Neuronal stem cell (in vitro differentiated cells): Measurements from ENCODE around the gene FCSK.
A peak's percentile ranks its signal among the peaks of the same experiment; 100 is the strongest.

Source experiments
- DNase-seq: peaks from one replicate; pipeline ENCODE4 v3.0.0-alpha.2; 2013; ENCODE audit warnings: low spot score
- H2AFZ ChIP-seq: one replicate; pipeline ENCODE4 v1.6.1; 2013; ENCODE audit warnings: mild to moderate bottlenecking, low read length, inconsistent platforms
- H2AK5ac ChIP-seq: 2 replicates; pipeline ENCODE4 v1.6.1; 2013; ENCODE audit warnings: low read depth, mild to moderate bottlenecking, inconsistent platforms, low read length, moderate library complexity, mixed read lengths
- H2BK120ac ChIP-seq: 2 replicates; pipeline ENCODE4 v1.6.1; 2013; ENCODE audit warnings: low read depth, mild to moderate bottlenecking, inconsistent platforms, low read length, moderate library complexity, mixed read lengths
- H2BK12ac ChIP-seq: one replicate; pipeline ENCODE4 v1.6.1; 2013; ENCODE audit warnings: low read length, inconsistent platforms
- H2BK15ac ChIP-seq: 2 replicates; pipeline ENCODE4 v1.6.1; 2013; ENCODE audit warnings: mild to moderate bottlenecking, low read length, inconsistent platforms, mixed read lengths
- H2BK5ac ChIP-seq: one replicate; pipeline ENCODE4 v1.6.1; 2013; ENCODE audit warnings: inconsistent platforms, mild to moderate bottlenecking, low read length, moderate library complexity
- H3K14ac ChIP-seq: one replicate; pipeline ENCODE4 v1.6.1; 2013; ENCODE audit warnings: low read length, inconsistent platforms
- H3K18ac ChIP-seq: 2 replicates; pipeline ENCODE4 v1.6.1; 2013; ENCODE audit warnings: low read length, inconsistent platforms
- H3K23ac ChIP-seq: 2 replicates; pipeline ENCODE4 v1.6.1; 2013; ENCODE audit warnings: low read depth, mild to moderate bottlenecking, mixed read lengths, low read length, inconsistent platforms; ENCODE audit not compliant: poor library complexity
- H3K27ac ChIP-seq: replicated peaks from 3 replicates; pipeline ENCODE4 v1.5.1; 2013; ENCODE audit warnings: low read length, inconsistent platforms
- H3K27me3 ChIP-seq, 3 experiments: 2 replicates each; pipeline ENCODE4 v1.6.1; 2013; ENCODE audit warnings: low read length in 3 of 3, mild to moderate bottlenecking in 2 of 3, inconsistent platforms in 1 of 3, low read depth in 1 of 3, mixed read lengths in 1 of 3, moderate library complexity in 1 of 3; ENCODE audit not compliant: control insufficient read depth in 3 of 3, insufficient read depth in 3 of 3
- H3K36me3 ChIP-seq, 2 donors: replicated peaks in 1 of 2; 2 replicates each; pipeline ENCODE4 v1.6.1; 2013; ENCODE audit warnings: low read length in 2 of 2; ENCODE audit not compliant: control insufficient read depth in 2 of 2, insufficient read depth in 2 of 2
- H3K4ac ChIP-seq: 2 replicates; pipeline ENCODE4 v1.6.1; 2013; ENCODE audit warnings: inconsistent platforms, mild to moderate bottlenecking, low read length, moderate library complexity
- H3K4me1 ChIP-seq, 2 donors: 1 replicate in 1 of 2; 2 replicates in 1 of 2; pipeline ENCODE4 v1.6.1; 2013; ENCODE audit warnings: low read length in 2 of 2, low read depth in 1 of 2; ENCODE audit not compliant: control insufficient read depth in 2 of 2, insufficient read depth in 1 of 2
- H3K4me2 ChIP-seq: one replicate; pipeline ENCODE4 v1.6.1; 2013; ENCODE audit warnings: mild to moderate bottlenecking, low read length, inconsistent platforms; ENCODE audit not compliant: insufficient read depth, poor library complexity, severe bottlenecking
- H3K4me3 ChIP-seq, 2 donors: 2 replicates each; pipeline ENCODE4 v1.5.1; 2013; ENCODE audit warnings: low read length in 2 of 2, mild to moderate bottlenecking in 2 of 2, inconsistent platforms in 1 of 2, moderate library complexity in 1 of 2
- H3K79me1 ChIP-seq: one replicate; pipeline ENCODE4 v1.6.1; 2013; ENCODE audit warnings: low read depth, mild to moderate bottlenecking, inconsistent platforms, low read length, moderate library complexity
- H3K9ac ChIP-seq: one replicate; pipeline ENCODE4 v1.6.1; 2013; ENCODE audit warnings: mild to moderate bottlenecking, low read depth, low read length, inconsistent platforms; ENCODE audit not compliant: poor library complexity
- H3K9me3 ChIP-seq, 2 donors: replicated peaks in 1 of 2; 2 replicates each; pipeline versions ENCODE3 to v1.6.1; 2013; ENCODE audit warnings: low read length in 2 of 2, mild to moderate bottlenecking in 2 of 2, inconsistent platforms in 1 of 2, low read depth in 1 of 2, mixed read lengths in 1 of 2, moderate library complexity in 1 of 2; ENCODE audit not compliant: control insufficient read depth in 2 of 2, insufficient read depth in 1 of 2
- H4K8ac ChIP-seq: one replicate; pipeline ENCODE4 v1.6.1; 2013; ENCODE audit warnings: low read depth, mild to moderate bottlenecking, inconsistent platforms, low read length, moderate library complexity
- H4K91ac ChIP-seq: one replicate; pipeline ENCODE4 v1.6.1; 2013; ENCODE audit warnings: low read length, low read depth, mild to moderate bottlenecking, inconsistent platforms; ENCODE audit not compliant: poor library complexity
- WGBS, 2 donors: extraction: QIAGEN DNeasy Blood & Tissue Kit; methylation state at CpG; one replicate each; pipeline ENCODE4 v1.1.7; 2013; ENCODE audit warnings: missing lambda C conversion rate in 2 of 2, mixed read lengths in 1 of 2; ENCODE audit not compliant: insufficient read length in 2 of 2, insufficient replicate concordance in 1 of 2; ENCODE audit errors: extremely low coverage in 2 of 2; 5-methylcytosine and 5-hydroxymethylcytosine counted together

FCSK gene

DNA sequence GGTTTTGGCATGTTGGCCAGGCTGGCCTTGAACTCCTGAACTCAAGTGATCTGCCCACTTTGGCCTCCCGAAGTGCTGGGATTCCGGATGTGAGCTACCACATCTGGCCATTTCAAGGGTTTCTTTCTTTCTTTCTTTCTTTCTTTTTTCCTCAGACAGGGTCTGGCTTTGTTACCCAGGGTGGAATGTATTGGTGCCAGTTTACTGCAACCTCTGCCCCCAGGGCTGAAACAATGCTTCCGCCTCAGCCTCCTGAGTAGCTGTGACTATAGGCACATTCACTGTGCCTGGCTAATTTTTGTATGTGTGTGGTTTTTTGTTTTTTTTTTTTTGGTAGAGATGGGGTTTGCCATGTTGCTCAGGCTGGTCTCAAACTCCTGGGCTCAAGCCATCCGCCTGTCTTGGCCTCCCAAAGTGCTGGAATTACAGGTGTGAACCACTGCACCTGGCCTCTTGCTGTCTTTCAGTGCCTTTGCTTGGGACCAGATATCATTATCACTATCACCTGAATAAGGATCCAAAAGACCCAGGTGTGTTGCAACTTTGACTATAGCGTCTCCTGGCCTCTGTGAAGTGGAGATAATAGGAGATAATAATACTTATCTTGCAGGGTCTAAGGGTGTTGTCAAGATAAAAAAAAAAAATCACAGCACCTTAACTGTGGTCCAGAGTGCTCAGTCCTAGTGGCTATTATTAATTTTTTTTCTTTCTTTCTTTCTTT is 3.2 kb downstream of the FCSK start:
- no peak overlapping the region for H2BK5ac ChIP-seq
- no peak overlapping the region for H3K27ac ChIP-seq
- no peak overlapping the region for H2BK12ac ChIP-seq
- H3K9me3 ChIP-seq = no peaks in the 10 kb centered on the region
- no peak overlapping the region for H3K23ac ChIP-seq
- no peak overlapping the region for H3K4me2 ChIP-seq
- H2AFZ ChIP-seq = no peak overlapping the region
- no peaks in the 10 kb centered on the region for H3K36me3 ChIP-seq
- no peak for DNase-seq
- no peak overlapping the region for H3K18ac ChIP-seq
- no peak overlapping the region for H3K9ac ChIP-seq
- H3K27me3 ChIP-seq = no peaks in the 10 kb centered on the region
- no peak overlapping the region for H3K4ac ChIP-seq
- H2BK15ac ChIP-seq = no peak overlapping the region
- H3K4me3 ChIP-seq = no peak overlapping the region
- H3K79me1 ChIP-seq = no peaks in the 10 kb centered on the region
- no peak overlapping the region for H4K91ac ChIP-seq
- H2BK120ac ChIP-seq = no peak overlapping the region
- H4K8ac ChIP-seq = no peak overlapping the region
- peaks cover 0 to 3% of the 10 kb centered on the region in 2 donors for H3K4me1 ChIP-seq
- WGBS, 2 donors = no CpG with 5 or more reads among the region's 5 CpGs
- no peak overlapping the region for H2AK5ac ChIP-seq
- H3K14ac ChIP-seq = no peak overlapping the region

DNA sequence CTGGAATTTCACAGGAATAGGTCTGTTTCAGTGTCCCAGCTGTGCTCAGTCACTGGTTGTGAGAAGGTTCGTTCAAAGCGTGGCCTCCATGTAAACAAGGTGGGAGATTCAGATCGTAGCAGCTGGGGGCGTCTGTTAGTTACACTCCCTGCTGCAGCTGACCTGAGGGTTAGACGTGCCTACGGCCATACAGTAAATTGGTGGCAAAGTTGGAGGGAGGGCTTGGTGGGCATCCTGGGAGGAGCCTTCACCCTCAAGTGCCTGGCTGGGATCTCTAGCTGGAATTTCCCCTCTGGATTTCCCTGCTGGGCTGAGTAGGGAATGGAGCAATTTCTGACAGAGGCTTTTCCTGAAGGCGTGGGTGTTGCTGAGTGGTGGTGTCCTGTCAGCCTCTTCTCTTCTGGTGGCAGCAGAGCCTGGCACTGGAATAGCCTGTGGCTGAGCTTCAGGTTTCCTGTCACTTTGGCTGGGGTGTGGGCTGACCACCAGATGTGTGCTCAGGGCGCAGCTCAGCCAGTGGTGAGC is 6.4 kb downstream of the FCSK start:
- Histone ChIP-seq H2AFZ (no peak overlapping the region), H3K14ac (no peak overlapping the region), H3K23ac (no peak overlapping the region), H3K4me2 (no peak overlapping the region), H3K18ac (no peak overlapping the region), H3K4me3 (no peak overlapping the region), H2AK5ac (peak overlapping the region; percentile 63), H3K4ac (no peak overlapping the region), H2BK5ac (no peak overlapping the region), H2BK15ac (no peak overlapping the region), H3K27ac (no peak overlapping the region), H2BK120ac (no peak overlapping the region), H3K79me1 (no peaks in the 10 kb centered on the region), H3K4me1 (no peaks in the 10 kb centered on the region), H3K9ac (no peak overlapping the region), H4K91ac (no peak overlapping the region), H3K27me3 (no peaks in the 10 kb centered on the region), H3K36me3 (no peaks in the 10 kb centered on the region), H2BK12ac (no peak overlapping the region), H3K9me3 (no peaks in the 10 kb centered on the region), H4K8ac (no peak overlapping the region)
- no CpG with 5 or more reads among the region's 8 CpGs for WGBS, 2 donors
- DNase-seq = no peak

DNA sequence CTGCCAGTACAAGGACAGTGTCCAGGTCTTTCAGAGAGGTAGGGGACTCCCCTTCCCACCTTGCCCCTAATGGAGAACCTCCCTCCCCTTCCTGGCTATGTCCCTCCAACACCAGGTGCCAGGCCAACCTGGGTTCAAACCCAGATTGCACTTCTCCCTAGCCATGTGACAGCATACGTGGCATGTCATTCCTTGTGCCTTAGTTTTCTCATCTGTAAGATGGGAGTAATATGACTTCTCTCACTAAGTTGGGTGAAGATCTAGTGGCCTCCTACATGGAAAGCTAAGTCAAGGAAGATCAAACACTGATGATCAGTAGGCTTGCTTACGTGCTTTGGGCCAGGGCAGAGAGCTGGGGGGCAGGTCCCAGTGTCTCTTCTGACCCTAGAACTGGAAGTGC is 8.8 kb downstream of the FCSK start:
- Histone ChIP-seq H3K27me3 (no peaks in the 10 kb centered on the region), H3K4me1 (no peaks in the 10 kb centered on the region), H3K4me3 (no peak overlapping the region), H2BK12ac (no peak overlapping the region), H3K18ac (no peak overlapping the region), H3K23ac (no peak overlapping the region), H2AK5ac (no peak overlapping the region), H3K14ac (no peak overlapping the region), H2BK120ac (no peak overlapping the region), H3K27ac (no peak overlapping the region), H2BK15ac (no peak overlapping the region), H4K91ac (no peak overlapping the region), H3K9me3 (no peaks in the 10 kb centered on the region), H3K9ac (no peak overlapping the region), H2BK5ac (no peak overlapping the region), H3K79me1 (no peaks in the 10 kb centered on the region), H2AFZ (no peak overlapping the region), H4K8ac (no peak overlapping the region), H3K4me2 (no peak overlapping the region), H3K36me3 (no peaks in the 10 kb centered on the region), H3K4ac (no peak overlapping the region)
- DNase-seq = no peak
- no CpG with 5 or more reads among the region's 2 CpGs for WGBS, 2 donors

DNA sequence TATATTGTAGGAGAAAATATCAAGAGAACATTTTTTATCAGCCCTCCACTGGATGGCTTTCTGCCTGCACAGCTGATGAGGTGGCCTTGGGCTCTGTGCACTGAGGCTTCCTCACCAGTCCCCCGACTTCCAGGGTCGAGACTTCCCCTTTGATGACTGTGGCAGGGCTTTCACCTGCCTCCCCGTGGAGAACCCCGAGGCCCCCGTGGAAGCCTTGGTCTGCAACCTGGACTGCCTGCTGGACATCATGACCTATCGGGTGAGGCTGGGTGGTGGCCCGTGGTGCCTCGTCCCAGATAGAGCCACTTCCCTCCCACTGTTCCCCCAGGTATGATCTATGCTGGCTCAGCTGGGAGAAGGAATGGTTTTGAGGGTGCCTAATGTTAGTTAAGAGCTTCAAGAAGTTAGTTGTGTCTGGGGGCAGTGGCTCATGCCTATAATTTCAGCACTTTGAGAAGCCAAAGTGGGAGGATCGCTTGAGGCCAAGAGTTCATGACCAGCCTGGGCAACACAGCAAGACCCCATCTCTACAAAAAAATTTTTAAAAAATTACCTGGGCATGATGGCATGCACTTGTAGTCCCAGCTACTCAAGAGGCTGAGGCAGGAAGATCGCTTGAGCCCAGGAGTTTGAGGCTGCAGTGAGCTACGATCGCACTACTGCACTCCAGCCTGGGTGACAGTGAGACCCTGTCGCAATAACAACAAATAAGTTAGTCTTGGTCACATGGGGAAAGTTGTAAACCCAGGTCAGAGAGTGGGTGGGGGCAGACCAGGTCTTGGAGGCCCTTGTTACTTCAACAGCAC is 11.8 kb downstream of the FCSK start:
- Histone ChIP-seq H3K14ac (no peak overlapping the region), H2BK5ac (no peak overlapping the region), H3K9ac (no peak overlapping the region), H3K9me3 (no peaks in the 10 kb centered on the region), H3K27ac (no peak overlapping the region), H3K18ac (no peak overlapping the region), H3K4ac (no peak overlapping the region), H3K27me3 (no peaks in the 10 kb centered on the region), H4K91ac (no peak overlapping the region), H2AK5ac (no peak overlapping the region), H3K4me2 (no peak overlapping the region), H3K4me3 (peak overlapping the region in 1 of 2 donors; percentile 11), H3K79me1 (no peaks in the 10 kb centered on the region), H2BK12ac (no peak overlapping the region), H2AFZ (no peak overlapping the region), H2BK15ac (no peak overlapping the region), H3K23ac (no peak overlapping the region), H3K36me3 (no peaks in the 10 kb centered on the region), H2BK120ac (no peak overlapping the region), H4K8ac (no peak overlapping the region), H3K4me1 (peaks cover 0 to 6% of the 10 kb centered on the region in 2 donors)
- WGBS, 2 donors = no CpG with 5 or more reads among the region's 13 CpGs
- DNase-seq = no peak
